Peyer's patch (tissue), 4 donors: ENCODE data around the gene DDAH2.

Experiments
- POLR2A ChIP-seq, 2 donors: fragments of 450-650 bp; IDR thresholded peaks; one replicate each; pipeline ENCODE4 v1.5.1; 2017; ENCODE audit warnings: antibody characterized with exemption in 2 of 2, mild to moderate bottlenecking in 2 of 2, moderate library complexity in 2 of 2
- TF ChIP-seq, protein P1 (sequence below), 6 experiments: fragments of 450-650 bp in 4 of 6; fragments of 200-600 bp in 2 of 6; sonication (generic) in 1 of 6; IDR thresholded peaks; one replicate each; pipeline ENCODE4 v1.5.1; 2017 to 2019; ENCODE audit warnings: antibody characterized with exemption in 6 of 6, mild to moderate bottlenecking in 3 of 6, moderate library complexity in 1 of 6

DNA sequence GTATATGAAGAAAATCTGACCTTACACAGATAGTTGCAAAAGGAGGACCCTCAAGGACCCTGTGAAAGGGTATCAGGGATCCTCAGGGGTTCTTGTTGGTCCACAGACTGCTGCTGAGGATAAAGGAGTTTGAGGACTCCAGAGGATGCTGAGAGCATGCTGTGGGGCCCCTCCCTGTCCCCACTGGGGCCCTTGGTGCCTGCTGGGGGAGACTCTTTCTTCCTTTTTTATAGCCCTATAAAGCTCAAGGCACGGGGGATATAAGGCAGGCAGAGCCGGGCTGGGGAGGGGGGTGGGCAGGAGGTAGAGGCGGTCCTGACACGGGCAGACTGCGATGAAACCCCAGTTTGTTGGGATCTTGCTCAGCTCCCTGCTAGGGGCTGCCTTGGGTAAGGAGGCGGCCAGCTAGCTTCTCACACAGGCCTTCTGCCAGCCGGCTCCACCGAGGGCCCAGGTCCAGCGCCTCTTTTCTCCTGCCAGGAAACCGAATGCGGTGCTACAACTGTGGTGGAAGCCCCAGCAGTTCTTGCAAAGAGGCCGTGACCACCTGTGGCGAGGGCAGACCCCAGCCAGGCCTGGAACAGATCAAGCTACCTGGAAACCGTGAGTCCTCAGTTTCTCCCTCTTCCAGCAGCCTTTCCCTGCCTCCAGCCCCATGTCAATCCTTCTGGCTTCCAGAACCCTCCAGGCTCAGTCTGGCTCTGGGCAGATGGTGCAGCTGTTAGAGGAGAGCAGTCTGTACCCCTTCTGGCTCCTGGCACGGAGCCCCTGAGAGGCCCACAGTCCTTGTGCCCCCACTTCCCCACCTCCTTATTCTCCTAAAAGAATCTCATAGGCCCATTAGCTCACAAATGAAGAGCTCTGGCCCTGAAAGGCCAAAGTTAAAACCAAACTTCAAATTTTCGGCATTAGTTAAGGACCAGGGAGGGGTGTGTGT lies 13.8 kb downstream of the DDAH2 start, which contains the start of gene LY6G6D:
- TF ChIP-seq, protein P1, sequence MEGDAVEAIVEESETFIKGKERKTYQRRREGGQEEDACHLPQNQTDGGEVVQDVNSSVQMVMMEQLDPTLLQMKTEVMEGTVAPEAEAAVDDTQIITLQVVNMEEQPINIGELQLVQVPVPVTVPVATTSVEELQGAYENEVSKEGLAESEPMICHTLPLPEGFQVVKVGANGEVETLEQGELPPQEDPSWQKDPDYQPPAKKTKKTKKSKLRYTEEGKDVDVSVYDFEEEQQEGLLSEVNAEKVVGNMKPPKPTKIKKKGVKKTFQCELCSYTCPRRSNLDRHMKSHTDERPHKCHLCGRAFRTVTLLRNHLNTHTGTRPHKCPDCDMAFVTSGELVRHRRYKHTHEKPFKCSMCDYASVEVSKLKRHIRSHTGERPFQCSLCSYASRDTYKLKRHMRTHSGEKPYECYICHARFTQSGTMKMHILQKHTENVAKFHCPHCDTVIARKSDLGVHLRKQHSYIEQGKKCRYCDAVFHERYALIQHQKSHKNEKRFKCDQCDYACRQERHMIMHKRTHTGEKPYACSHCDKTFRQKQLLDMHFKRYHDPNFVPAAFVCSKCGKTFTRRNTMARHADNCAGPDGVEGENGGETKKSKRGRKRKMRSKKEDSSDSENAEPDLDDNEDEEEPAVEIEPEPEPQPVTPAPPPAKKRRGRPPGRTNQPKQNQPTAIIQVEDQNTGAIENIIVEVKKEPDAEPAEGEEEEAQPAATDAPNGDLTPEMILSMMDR (IDR thresholded peaks at IDR 0.05): no peak
- no peak for TF ChIP-seq POLR2A (IDR thresholded peaks at IDR 0.05)
